UCSD-AML1 (cell line): ENCODE measurements around the gene DCLK1.
"Not testable (repeated sequence)": the region's sequence is repeated elsewhere in the genome, so short reads cannot be mapped to it uniquely, and the experiment has no call there.

Experiments
- DNase-seq: peaks from one replicate; lab custom pipeline; 2025; ENCODE audit not compliant: unreplicated experiment; lab: John Stamatoyannopoulos, UW

The DCLK1 gene

GRCh38 chr13:36088001-36088400 is 43.2 kb downstream of the DCLK1 start:
- no peak for DNase-seq

- DNase-seq = no peak
These were observed 45.1 kb downstream of the DCLK1 start for GRCh38 chr13:36086117-36086516.

DNA sequence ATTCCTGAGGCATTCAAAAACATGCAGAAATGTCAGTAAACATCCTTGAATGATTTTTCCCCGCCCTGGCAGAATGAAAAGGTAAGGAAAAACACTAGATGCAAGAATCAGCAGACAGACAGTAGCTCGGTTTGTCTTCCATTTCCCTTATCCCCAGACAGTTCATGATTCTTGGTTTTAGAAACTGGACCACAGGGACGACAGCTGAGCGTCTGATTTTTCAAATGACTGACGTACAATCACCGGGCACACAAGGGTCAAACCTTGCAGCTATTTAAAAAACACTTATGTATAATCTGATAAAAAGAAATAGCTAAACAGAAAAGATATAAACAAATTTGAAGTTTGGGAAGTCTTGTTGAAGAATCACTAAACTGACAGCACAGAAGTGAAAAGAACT is 47.1 kb downstream of the DCLK1 start:
- DNase-seq = no peak

GRCh38 chr13:36082806-36083205 is 48.4 kb downstream of the DCLK1 start:
- no peak for DNase-seq

- DNase-seq = no peak
These were observed 48.8 kb downstream of the DCLK1 start for GRCh38 chr13:36082396-36082795.

DNA sequence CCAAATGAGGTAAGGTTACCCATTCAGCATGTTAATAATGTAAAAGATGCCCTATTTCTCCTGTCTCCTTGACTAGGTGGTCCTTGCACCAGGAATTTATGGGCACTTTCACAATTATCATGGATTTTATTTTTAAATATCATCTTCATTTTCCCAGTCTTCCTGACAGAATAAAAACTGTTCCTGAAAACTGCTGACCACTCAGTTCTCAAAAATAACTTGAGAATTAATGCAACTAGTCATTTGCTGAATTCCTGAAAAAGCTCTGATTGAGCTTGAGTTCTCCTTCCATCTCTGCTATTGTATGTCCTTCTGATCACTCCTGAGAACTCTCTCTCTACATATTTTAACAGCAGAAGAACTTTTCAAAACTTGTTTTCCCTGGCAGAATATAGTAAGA is 55.0 kb downstream of the DCLK1 start:
- no peak for DNase-seq

GRCh38 chr13:36074659-36075058 is 56.5 kb downstream of the DCLK1 start:
- DNase-seq = no peak

DNA sequence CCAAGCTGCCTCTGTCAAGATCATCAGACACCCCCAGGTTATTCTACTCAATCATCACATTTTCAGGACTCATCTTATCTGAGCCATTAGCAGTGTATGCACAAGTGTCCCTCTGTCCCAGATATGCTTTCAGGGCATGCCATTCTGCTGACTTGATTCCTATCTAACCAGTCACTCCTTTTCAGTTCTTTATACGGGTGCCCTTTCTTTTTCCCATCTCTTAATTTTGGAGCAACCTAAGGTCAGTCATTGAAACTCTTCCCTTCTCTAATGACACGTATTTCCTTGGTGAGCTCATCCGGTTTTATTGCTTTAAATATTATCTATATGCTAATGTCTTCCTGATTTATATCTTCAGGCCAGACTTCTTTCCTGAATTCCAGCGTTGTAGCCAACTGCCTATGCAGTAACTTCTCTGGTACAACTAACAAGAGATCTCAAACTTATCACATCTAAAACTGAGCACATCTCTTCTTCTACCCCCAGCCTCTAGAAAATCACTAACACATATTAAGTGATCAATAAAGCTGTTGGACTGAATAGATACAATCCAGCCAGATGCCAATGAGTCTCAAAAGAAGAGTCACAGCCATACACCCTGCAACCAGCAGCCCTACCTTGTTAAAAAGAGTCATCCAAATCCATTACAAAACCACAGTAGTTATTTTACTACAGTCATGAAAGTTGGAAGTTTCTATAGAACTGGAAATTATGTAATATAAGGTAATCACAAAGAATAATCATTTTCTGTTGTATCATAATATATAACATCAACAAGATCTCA is 58.8 kb downstream of the DCLK1 start:
- no peak for DNase-seq

DNA sequence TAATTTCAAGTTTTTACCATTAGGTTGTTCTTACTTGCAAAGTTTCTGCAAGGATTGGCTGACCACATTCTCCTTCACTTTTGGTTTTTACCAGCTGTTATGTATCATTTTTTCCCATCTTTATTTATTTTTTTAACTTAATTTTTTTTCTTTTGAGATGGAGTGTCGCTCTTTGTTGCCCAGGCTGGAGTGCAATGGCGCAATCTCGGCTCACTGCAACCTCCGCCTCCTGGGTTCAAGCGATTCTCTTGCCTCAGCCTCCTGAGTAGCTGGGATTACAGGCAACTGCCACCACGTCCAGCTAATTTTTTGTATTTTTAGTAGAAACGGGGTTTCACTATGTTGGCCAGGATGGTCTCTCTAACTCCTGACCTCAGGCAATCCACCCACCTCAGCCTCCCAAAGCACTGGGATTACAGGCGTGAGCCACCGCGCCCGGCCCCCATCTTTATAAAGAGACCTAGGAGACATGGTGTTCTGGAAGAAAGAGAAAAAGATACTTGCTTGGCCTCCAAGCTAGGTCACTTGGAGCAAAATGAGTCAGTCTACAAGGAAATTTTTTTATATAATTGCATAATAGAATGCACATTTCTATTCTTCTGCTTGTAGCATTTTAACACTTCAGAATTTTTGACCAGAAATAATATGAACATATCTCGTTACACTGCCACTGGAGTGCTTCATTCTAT is 60.5 kb downstream of the DCLK1 start:
- DNase-seq = not testable (repeated sequence)

DNA sequence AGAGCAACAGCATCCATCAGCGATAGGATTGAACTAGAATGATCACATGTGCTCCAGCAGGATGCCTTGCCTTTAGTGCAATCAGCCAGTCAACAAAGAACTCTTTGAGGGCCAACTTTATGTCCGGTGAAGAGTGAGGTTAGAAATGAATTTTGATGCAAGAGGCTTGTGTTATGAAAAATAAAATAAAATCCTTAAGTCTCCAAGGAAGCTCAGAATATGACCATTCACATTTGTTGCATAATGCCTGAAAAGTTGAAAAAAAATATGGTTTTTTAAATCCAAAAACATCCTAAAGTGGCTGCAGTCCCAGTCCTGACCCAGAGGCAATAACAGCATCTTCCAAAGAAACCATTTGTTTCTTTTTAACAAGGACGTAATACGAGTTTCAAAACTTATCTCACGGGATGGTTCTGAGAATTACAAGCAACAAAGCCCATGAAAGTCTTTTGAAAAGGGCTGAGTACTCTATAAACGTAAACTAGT is 61.3 kb downstream of the DCLK1 start:
- DNase-seq = no peak

DNA sequence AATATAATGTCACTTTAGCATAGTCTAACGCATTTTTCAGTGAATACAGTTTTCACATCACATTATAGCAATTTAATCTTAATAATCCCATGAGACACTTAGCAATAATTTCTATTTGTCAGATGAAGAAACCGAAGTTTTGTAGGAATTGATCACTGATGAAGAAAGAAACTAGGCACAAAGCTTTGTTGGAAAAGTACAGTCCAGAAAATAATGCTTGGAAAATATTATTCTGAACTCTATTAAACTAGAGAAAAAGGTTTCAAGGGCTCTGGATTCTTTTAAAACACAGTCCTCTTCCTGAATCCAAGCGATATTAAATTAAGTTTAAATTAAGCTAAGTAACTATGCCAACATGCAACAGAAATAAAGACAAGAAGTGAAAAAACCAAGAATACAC is 62.2 kb downstream of the DCLK1 start:
- no peak for DNase-seq

DNA sequence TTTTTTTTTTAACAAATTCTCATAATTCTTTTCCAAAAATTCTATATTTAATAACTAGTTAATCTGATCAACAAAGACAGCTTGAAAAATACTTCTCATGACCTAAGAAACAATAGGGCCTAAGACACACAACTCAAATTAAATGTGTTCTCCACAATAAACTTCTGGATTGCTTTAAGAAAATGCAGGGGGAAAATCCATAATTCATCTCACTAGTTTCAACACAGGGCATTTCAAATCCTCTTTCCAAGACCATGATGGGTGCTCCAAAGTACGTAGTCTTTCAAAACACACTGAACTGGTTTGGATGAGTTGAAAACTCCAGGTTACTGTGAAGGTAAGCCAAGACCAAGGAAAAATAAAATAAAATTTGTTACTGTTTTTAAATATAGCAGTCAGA is 62.6 kb downstream of the DCLK1 start:
- DNase-seq = no peak

DNA sequence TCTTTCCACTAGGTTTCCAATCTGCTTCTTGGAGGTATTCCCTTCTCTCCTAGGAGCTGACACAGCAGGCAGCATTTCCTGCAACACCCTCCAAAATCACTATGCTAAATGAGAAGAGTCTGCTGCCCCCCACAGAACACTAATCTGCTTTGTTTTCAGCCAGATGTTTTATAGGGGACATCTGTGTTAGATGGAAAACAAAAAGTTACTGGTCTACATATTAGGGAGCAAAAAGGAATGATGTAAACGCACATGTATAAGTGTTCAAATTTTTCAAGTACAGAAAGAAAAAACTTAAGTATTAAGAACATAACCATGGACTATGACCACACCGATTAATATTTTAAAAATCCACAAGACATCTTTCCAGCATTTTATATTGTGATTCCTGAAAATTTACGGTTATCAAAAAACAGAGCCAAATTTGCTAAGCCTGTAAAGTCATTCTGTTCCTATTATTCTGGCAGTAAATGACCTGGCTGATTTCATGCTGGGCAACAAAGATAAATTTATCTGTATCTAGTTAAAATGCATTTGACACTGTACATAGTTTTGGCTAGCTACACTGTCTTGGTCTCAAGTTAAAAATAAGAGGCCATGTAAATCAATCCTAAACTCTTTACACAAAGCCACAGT is 63.3 kb downstream of the DCLK1 start:
- DNase-seq = no peak

- no peak for DNase-seq
These were observed 68.9 kb downstream of the DCLK1 start for GRCh38 chr13:36062249-36062648.

DNA sequence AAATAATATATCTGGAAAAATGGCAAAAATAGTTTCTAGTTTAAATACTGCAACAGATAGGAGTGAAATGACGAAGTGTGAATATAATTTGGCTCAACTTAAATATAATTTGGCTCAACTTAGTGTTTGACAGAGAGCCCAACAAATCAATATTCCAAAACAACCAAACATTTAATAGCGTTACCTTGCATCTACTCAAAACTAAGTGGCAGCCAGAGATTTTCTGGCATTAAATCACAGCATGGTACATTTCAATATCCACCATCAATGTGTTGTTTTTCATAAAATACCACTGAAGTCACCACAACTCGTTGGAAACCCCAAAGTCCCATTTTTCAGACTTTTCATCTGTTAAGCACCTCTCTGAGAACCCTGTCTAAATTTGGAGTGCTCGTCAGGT is 69.6 kb downstream of the DCLK1 start:
- DNase-seq = no peak

GRCh38 chr13:36061054-36061453 is 70.1 kb downstream of the DCLK1 start:
- DNase-seq = no peak

DNA sequence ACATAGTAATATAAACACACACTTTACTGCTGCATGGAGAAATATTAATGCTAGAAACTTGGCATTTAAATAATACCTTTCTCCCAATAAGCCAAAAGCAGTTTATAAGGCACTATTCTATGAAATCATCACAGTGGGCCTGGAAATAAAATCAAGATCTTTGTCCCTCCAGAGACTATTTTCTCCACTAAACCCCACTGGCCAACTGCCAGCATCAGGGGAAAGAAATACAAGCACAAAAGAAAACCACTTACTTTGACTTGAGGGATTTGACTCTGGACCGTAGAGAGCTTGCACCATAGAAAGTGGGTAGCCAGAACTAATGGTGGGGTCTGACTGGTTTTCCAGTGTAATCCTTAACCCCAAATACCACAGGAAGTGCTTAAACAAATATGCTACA is 71.9 kb downstream of the DCLK1 start:
- DNase-seq = no peak

DNA sequence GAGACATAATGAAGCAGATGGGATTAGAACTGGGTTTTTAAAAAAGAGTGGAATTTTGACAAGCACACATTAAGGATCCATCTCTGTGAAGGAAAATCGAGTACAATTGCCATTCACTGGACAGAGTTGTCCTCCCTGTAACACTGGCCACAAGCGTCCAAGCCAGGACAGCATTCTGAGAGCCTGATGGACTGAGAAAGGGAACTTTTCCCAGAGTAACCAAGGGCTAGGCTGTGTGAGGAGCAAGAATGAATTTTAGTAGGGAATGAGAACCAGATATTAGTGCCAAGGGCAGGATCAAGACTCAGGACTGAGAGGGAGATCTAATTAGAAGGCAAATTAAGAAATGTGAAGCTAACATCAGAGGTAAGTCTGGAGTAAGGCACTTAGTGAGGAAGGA is 73.1 kb downstream of the DCLK1 start:
- no peak for DNase-seq

- no peak for DNase-seq
These were observed 73.6 kb downstream of the DCLK1 start for GRCh38 chr13:36057547-36057946.

GRCh38 chr13:36057041-36057440 is 74.1 kb downstream of the DCLK1 start:
- DNase-seq = no peak

- no peak for DNase-seq
These were observed 75.8 kb downstream of the DCLK1 start for GRCh38 chr13:36055366-36055765.

DNA sequence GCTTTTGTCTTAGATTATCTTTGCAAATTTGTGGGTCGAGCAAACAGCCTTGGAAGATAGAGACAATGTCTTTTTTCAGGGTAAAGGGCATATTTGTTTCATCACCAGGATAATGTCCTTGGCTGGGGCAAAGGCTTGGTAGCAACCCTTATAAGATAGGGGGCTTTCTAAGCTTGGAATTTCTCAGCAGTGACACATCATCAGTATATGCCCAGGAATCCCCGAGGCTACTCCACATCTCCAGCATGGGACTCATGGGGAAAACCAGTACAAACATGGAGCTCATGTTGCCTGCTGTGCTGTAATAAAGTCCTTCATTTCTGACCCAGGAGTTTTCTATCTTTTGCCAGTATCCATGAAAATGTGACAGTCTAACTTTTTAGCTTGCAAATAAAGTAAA is 77.1 kb downstream of the DCLK1 start:
- no peak for DNase-seq
